KMS-11 (cell line): ENCODE results near the gene COMMD1.

Source experiments
- H2AFZ ChIP-seq: fragments of 200-600 bp; sonication (generic); 2 replicates; pipeline ENCODE4 v1.6.1; 2016; ENCODE audit warnings: antibody characterized with exemption, mixed run types, low read depth
- H3K27ac ChIP-seq: fragments of 200-600 bp; sonication (generic); 2 replicates; pipeline ENCODE4 v1.6.1; 2016; ENCODE audit warnings: mild to moderate bottlenecking, mixed run types
- H3K27me3 ChIP-seq: fragments of 200-600 bp; sonication (generic); 2 replicates; pipeline ENCODE4 v1.6.1; 2017; ENCODE audit warnings: mild to moderate bottlenecking, low read depth, mixed run types, moderate library complexity; ENCODE audit not compliant: insufficient read depth
- H3K36me3 ChIP-seq: fragments of 200-600 bp; sonication (generic); 2 replicates; pipeline ENCODE4 v1.6.1; 2017; ENCODE audit warnings: mild to moderate bottlenecking, mixed run types; ENCODE audit not compliant: insufficient read depth
- H3K4me1 ChIP-seq: fragments of 200-600 bp; sonication (generic); 2 replicates; pipeline ENCODE4 v1.6.1; 2016; ENCODE audit warnings: mild to moderate bottlenecking, low read depth, mixed run types; ENCODE audit not compliant: poor library complexity, severe bottlenecking
- H3K4me2 ChIP-seq: fragments of 200-600 bp; sonication (generic); 2 replicates; pipeline ENCODE4 v1.7.0; 2016; ENCODE audit warnings: mild to moderate bottlenecking, mixed run types
- H3K4me3 ChIP-seq: fragments of 200-600 bp; sonication (generic); IDR thresholded peaks from 2 replicates; pipeline ENCODE4 v1.6.1; 2017; ENCODE audit warnings: low read depth, low read length, mixed read lengths; ENCODE audit not compliant: insufficient read depth
- H3K79me2 ChIP-seq: fragments of 200-600 bp; sonication (generic); 2 replicates; pipeline ENCODE4 v1.6.1; 2016; ENCODE audit warnings: low read depth, mixed run types; ENCODE audit not compliant: insufficient read depth
- H3K9ac ChIP-seq: fragments of 200-600 bp; sonication (generic); 2 replicates; pipeline ENCODE4 v1.6.1; 2016; ENCODE audit warnings: mild to moderate bottlenecking, mixed run types
- H4K20me1 ChIP-seq: fragments of 200-600 bp; sonication (generic); 2 replicates; pipeline ENCODE4 v1.6.1; 2016; ENCODE audit warnings: mild to moderate bottlenecking, mixed run types; ENCODE audit not compliant: insufficient read depth
- TF ChIP-seq, protein P1 (sequence below): fragments of 200-600 bp; sonication (generic); conservative IDR thresholded peaks from 2 replicates; pipeline ENCODE4 v1.6.1; 2017; ENCODE audit warnings: low read depth, mild to moderate bottlenecking, antibody characterized with exemption, low read length, moderate library complexity, mixed read lengths

COMMD1 gene

DNA sequence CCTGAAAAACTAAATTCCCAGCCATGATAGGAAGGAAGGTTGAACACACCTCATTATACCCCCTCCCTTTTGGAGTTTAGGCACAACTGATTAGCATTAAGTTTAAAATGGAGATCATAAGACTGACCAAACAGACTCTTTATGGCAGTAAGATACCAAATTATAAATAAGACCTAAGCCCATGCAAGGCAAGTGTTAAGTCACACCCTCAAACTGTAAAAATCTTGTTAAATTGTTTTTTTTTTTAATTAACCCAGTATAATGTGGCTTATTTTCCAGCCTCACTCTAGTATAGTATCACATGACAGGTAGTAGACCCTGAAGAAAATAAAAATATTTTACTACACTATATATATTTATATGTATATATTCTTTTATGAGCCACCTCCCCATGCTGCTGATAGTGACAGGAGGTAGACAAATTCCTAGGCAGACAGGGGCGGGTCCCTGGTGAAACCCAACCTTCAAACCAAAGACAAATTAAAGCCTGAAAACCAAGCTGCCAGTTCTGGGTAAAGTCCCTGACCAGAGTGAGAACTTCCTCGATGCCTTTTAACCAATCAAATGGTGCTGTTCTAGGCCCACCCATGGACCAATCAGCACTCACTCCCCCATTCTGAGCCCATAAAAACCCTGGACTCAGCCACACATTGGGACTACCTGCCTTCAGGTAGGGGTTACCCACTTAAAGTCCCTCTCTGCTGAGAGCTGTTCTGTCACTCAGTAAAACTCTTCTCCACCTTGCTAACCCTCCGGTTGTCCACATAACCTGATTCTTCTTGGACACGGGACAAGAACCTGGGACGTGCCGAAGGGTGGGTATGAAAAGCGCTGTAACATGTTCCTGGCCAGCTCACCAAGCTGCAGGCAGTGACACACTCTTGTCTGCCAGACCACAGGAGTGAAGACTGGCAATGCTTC lies 166.5 kb downstream of the COMMD1 start:
- Histone ChIP-seq H3K79me2 (no peaks in the 10 kb centered on the region), H3K27me3 (no peaks in the 10 kb centered on the region), H3K4me1 (no peaks in the 10 kb centered on the region), H3K27ac (no peak overlapping the region), H2AFZ (no peak overlapping the region), H3K36me3 (no peaks in the 10 kb centered on the region), H4K20me1 (no peaks in the 10 kb centered on the region), H3K4me3 (no peak overlapping the region), H3K9ac (no peak overlapping the region), H3K4me2 (no peak overlapping the region)
- TF ChIP-seq, protein P1, sequence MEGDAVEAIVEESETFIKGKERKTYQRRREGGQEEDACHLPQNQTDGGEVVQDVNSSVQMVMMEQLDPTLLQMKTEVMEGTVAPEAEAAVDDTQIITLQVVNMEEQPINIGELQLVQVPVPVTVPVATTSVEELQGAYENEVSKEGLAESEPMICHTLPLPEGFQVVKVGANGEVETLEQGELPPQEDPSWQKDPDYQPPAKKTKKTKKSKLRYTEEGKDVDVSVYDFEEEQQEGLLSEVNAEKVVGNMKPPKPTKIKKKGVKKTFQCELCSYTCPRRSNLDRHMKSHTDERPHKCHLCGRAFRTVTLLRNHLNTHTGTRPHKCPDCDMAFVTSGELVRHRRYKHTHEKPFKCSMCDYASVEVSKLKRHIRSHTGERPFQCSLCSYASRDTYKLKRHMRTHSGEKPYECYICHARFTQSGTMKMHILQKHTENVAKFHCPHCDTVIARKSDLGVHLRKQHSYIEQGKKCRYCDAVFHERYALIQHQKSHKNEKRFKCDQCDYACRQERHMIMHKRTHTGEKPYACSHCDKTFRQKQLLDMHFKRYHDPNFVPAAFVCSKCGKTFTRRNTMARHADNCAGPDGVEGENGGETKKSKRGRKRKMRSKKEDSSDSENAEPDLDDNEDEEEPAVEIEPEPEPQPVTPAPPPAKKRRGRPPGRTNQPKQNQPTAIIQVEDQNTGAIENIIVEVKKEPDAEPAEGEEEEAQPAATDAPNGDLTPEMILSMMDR, result no peak

DNA sequence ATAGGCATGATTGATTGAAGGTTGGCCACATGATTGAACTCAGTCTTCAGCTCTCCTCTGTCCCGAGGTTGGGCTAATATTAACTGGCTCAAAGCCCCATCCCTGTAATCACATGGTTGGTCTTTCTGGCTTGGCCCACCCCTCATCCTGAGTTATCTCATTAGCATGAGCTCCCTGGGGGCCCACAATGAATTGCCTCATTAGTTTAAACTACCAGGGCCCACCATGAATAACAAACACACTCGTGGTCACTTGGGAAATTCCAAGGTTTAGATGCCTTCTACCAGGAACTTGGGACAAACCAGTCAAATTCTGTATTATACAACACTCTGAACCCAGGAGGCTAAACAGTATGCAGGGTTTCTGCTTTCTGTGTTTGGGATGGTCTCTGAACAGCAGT lies 168.8 kb downstream of the COMMD1 start:
- H3K36me3 ChIP-seq, result no peaks in the 10 kb centered on the region
- no peak overlapping the region for H3K4me2 ChIP-seq
- H3K79me2 ChIP-seq, result no peaks in the 10 kb centered on the region
- H3K4me1 ChIP-seq, result no peaks in the 10 kb centered on the region
- TF ChIP-seq, protein P1, result no peak
- no peak overlapping the region for H3K27ac ChIP-seq
- H4K20me1 ChIP-seq, result no peaks in the 10 kb centered on the region
- H3K9ac ChIP-seq, result no peak overlapping the region
- H2AFZ ChIP-seq, result no peak overlapping the region
- H3K4me3 ChIP-seq, result no peak overlapping the region
- H3K27me3 ChIP-seq, result no peaks in the 10 kb centered on the region

DNA sequence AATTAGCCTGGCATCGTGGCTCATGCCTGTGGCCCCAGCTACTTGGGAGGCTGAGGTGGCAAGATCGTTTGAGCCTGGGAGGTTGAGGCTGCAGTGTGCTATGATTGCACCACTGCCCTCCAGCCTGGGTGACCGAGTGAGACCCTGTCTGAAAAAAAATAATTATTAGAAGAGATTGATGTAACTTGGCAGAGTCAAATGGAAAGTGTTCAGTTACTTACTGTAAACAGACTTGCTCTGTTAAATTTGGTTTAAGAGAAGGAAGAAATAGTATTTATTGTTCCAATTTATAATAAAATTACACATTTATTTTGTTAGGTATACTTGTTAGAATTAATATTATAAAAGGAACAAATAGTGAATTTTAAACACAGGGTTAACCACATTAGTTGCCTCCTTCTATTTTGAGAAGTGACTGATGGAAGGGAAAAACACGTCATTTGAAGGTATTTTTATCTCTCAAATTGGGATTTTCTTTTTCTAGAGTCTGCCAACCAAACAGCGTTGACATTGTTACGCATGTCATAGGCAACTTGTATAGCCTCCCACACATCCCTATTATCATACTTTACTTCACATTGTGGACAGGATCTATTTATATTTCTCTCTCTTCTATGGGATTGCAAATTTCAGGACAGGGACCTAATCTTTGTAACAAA lies 171.6 kb downstream of the COMMD1 start:
- no peaks in the 10 kb centered on the region for H4K20me1 ChIP-seq
- no peak overlapping the region for H3K9ac ChIP-seq
- TF ChIP-seq, protein P1, result no peak
- H3K4me2 ChIP-seq, result no peak overlapping the region
- H2AFZ ChIP-seq, result no peak overlapping the region
- no peaks in the 10 kb centered on the region for H3K36me3 ChIP-seq
- H3K4me1 ChIP-seq, result no peaks in the 10 kb centered on the region
- H3K79me2 ChIP-seq, result no peaks in the 10 kb centered on the region
- no peak overlapping the region for H3K4me3 ChIP-seq
- H3K27me3 ChIP-seq, result no peaks in the 10 kb centered on the region
- H3K27ac ChIP-seq, result no peak overlapping the region

DNA sequence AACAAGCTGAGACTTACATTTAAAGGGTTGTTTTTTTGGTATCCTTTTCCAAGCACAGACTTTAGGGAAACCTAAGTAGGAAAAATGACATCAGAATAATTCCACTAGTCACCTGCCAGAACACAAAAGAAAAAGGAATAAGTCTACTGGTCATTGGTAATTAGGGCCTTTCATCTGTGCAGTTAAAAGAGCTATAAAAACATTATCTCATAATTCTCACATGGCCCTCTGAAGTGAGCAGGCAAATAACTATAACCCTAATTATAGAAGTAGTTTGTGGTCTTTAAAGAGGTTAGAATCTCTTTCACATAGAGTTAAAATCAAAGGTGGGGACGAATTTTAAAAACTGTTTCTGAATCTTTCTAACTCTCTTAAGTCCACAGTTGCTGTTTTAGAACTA lies 179.3 kb downstream of the COMMD1 start:
- Histone ChIP-seq H3K36me3 (no peaks in the 10 kb centered on the region), H3K4me3 (no peak overlapping the region), H3K79me2 (no peaks in the 10 kb centered on the region), H3K27ac (no peak overlapping the region), H3K9ac (no peak overlapping the region), H3K4me2 (no peak overlapping the region), H3K4me1 (no peaks in the 10 kb centered on the region), H4K20me1 (no peaks in the 10 kb centered on the region), H3K27me3 (no peaks in the 10 kb centered on the region), H2AFZ (no peak overlapping the region)
- TF ChIP-seq, protein P1, result no peak
